Ascending aorta (tissue), 2 donors: Measurements from ENCODE around the gene MED28. TPM values are rescaled to one million over a fixed set of nuclear protein-coding genes. Genes with fewer than 3 reads are reported as not detected.

Experiments used
- DNase-seq, 2 donors: peaks; one replicate each; pipeline ENCODE4 v3.0.0-alpha.2; 2019; ENCODE audit warnings: low spot score in 2 of 2
- H3K27ac ChIP-seq, 2 donors: fragments of 200-600 bp; sonication (generic); one replicate each; pipeline ENCODE4 v1.5.1; 2016 to 2017; ENCODE audit warnings: mild to moderate bottlenecking in 1 of 2
- H3K27me3 ChIP-seq: fragments of 200-600 bp; sonication (generic); one replicate; pipeline ENCODE4 v1.5.1; 2017
- H3K36me3 ChIP-seq, 2 donors: fragments of 200-600 bp; sonication (generic); one replicate each; pipeline ENCODE4 v1.5.1; 2016
- H3K4me1 ChIP-seq, 2 donors: fragments of 200-600 bp; sonication (generic); one replicate each; pipeline ENCODE4 v1.5.1; 2016 to 2017; ENCODE audit warnings: mild to moderate bottlenecking in 1 of 2
- H3K4me3 ChIP-seq, 2 donors: fragments of 200-600 bp; sonication (generic); one replicate each; pipeline ENCODE4 v1.5.1; 2016 to 2017; ENCODE audit warnings: mild to moderate bottlenecking in 1 of 2
- H3K9me3 ChIP-seq, 2 donors: fragments of 200-600 bp; sonication (generic); one replicate each; pipeline ENCODE4 v1.5.1; 2016
- intact Hi-C: fragments of 100-400 bp; cut with DNase I; formaldehyde crosslinking; loops from one replicate; pipeline ENCODE4 v1.15.1; 2023
- total RNA-seq: library from RNA; depleted of rRNA; stranded (reverse); fragments of >200 nt; gene quantifications from one replicate; pipeline ENCODE4 v1.1.0, GENCODE V29; 2016
- TF ChIP-seq, protein P1 (sequence below), 3 experiments: fragments of 200-600 bp in 2 of 3; fragments of 450-650 bp in 1 of 3; sonication (generic) in 2 of 3; IDR thresholded peaks; one replicate each; pipeline ENCODE4 v1.5.1; 2016 to 2019; ENCODE audit warnings: antibody characterized with exemption in 3 of 3, mild to moderate bottlenecking in 1 of 3, moderate library complexity in 1 of 3

Gene MED28
- total RNA-seq, 1 donor from 2014 or later: 6.2 TPM

DNA sequence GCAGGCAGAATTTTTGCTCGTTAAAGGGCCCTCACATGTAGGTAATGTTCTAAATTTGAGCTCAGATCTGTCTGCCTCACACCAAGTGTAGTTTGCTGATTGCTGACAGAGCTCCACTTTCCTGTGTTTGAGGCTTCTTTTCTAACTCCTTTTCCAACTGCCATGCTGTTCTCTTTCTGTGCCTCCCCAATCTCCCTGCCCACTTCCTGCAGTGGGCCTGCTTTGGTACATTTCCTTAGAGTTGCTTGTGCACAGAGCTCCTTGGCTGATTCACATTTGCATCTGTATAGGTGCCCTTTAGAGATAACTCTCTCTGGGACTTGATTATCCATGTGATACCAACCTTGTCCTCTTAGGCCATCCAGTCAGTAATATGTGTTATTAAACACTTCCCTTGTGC, 4.5 kb downstream of the MED28 start:
- H3K9me3 ChIP-seq: no peaks in the 10 kb centered on the region
- intact Hi-C loops: no loop called here
- H3K36me3 ChIP-seq: peaks cover 45 to 53% of the 10 kb centered on the region in 2 donors
- no peak overlapping the region for H3K27ac ChIP-seq
- no peak for DNase-seq
- no peaks in the 10 kb centered on the region for H3K27me3 ChIP-seq
- no peak overlapping the region for H3K4me3 ChIP-seq
- peaks cover 4 to 21% of the 10 kb centered on the region in 2 donors for H3K4me1 ChIP-seq
- TF ChIP-seq, protein P1, sequence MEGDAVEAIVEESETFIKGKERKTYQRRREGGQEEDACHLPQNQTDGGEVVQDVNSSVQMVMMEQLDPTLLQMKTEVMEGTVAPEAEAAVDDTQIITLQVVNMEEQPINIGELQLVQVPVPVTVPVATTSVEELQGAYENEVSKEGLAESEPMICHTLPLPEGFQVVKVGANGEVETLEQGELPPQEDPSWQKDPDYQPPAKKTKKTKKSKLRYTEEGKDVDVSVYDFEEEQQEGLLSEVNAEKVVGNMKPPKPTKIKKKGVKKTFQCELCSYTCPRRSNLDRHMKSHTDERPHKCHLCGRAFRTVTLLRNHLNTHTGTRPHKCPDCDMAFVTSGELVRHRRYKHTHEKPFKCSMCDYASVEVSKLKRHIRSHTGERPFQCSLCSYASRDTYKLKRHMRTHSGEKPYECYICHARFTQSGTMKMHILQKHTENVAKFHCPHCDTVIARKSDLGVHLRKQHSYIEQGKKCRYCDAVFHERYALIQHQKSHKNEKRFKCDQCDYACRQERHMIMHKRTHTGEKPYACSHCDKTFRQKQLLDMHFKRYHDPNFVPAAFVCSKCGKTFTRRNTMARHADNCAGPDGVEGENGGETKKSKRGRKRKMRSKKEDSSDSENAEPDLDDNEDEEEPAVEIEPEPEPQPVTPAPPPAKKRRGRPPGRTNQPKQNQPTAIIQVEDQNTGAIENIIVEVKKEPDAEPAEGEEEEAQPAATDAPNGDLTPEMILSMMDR (IDR thresholded peaks at IDR 0.05): no peak

DNA sequence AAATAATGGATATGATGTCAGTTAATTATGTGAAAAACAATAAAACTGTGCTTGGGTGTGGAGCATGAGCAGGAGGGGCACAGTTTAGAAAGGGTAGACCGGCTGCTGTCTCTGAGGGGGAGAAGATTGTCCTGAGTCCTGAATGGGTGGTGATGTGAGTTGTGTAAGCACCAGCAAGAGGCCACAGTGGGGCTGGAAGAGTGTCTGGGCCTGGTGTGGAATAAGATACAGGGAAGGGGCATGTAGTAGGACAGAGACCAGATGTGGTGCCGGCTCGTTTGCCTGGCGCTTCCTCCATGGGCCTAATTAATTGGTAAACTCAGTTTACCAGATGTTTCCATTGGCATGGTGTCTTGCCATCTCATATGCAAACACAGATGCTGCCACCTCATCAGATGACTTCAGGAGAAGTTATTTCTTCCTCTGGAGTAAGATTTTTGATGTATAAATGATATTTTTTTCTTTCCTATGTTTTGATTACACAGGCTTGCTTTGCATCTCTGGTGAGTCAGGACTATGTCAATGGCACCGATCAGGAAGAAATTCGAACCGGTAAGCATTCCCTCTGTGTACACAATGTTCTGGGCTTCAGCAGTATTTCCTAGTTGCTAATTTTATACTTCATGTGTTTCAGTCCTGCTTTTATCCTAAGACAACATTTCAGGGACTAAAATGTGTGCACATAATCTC, 5.1 kb downstream of the MED28 start:
- Histone ChIP-seq H3K27me3 (no peaks in the 10 kb centered on the region), H3K4me3 (no peak overlapping the region), H3K27ac (no peak overlapping the region), H3K4me1 (peaks cover 4 to 21% of the 10 kb centered on the region in 2 donors), H3K36me3 (peaks cover 49 to 59% of the 10 kb centered on the region in 2 donors), H3K9me3 (no peaks in the 10 kb centered on the region)
- TF ChIP-seq, protein P1 (IDR thresholded peaks at IDR 0.05): no peak
- no peak for DNase-seq
- intact Hi-C loops: no loop called here

DNA sequence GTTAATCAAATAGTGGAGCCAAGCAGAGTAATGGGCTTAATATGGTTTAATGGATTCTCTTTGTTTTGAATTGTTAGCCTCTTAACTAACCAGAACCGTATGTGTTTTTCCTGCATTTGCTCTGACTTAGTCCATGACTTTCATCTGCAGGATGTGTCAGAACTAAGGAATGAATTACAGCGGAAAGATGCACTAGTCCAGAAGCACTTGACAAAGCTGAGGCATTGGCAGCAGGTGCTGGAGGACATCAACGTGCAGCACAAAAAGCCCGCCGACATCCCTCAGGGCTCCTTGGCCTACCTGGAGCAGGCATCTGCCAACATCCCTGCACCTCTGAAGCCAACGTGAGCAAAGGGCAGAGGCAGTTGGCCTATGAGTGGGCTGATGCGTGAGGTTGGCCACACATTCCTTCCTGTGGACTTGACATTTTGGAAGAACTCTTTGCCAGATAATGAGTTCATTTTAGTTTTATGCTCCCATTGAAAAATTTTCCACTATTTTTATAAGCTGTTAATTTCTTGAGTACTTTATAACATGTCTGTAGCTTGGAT, 9.1 kb downstream of the MED28 start:
- peaks cover 81 to 92% of the 10 kb centered on the region in 2 donors for H3K36me3 ChIP-seq
- H3K27me3 ChIP-seq: no peaks in the 10 kb centered on the region
- no peak overlapping the region for H3K4me3 ChIP-seq
- intact Hi-C loops: no loop called here
- no peak overlapping the region for H3K27ac ChIP-seq
- H3K9me3 ChIP-seq: no peaks in the 10 kb centered on the region
- DNase-seq: peak in 1 of 2 donors; percentile 56
- H3K4me1 ChIP-seq: peaks cover 0 to 3% of the 10 kb centered on the region in 2 donors
- TF ChIP-seq, protein P1 (IDR thresholded peaks at IDR 0.05): no peak

DNA sequence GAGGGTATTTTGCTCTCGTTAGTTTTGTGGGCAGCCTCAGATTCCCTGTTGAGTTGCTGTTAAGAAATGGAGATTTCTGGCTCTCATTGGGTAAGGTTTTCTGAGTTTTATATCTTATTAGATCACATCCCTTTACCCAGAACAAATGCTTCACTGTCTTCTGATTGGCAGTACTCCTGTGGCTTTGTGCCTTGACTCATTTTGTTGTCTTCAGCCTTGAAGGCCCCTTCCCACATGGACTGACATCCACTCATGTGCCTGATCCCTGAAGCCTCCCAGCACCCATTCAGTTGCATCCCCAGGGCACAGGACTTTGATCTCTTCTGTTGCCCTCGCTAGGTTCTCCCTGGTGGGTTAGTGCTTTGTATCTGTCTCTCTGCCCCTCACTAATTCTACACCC, 10.4 kb downstream of the MED28 start:
- Histone ChIP-seq H3K36me3 (peaks cover 84 to 93% of the 10 kb centered on the region in 2 donors), H3K27ac (no peak overlapping the region), H3K9me3 (no peaks in the 10 kb centered on the region), H3K4me3 (no peak overlapping the region), H3K27me3 (no peaks in the 10 kb centered on the region), H3K4me1 (no peaks in the 10 kb centered on the region)
- intact Hi-C loops: no loop called here
- DNase-seq: peak in 1 of 2 donors; percentile 1
- TF ChIP-seq, protein P1 (IDR thresholded peaks at IDR 0.05): no peak

DNA sequence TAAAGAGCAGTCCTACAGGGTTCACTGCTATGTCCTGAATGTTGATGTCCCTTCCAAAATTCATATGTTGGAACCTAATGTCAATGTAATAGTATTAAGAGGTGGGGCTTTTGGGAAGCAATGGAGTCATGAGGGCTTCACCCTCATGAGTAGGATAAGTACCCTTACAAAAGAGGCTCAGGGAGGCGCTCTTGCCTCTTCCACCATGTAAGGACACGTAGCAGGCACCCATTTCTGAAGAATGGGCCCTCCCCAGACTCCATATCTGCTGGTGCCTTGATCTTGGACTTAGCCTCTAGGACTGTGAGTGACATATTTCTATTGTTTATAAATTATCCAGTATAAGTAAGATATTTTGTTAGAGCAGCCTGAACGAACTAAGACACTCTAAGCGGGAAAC, 15.8 kb downstream of the MED28 start:
- Histone ChIP-seq H3K27ac (no peak overlapping the region), H3K36me3 (peaks cover 66 to 84% of the 10 kb centered on the region in 2 donors), H3K27me3 (no peaks in the 10 kb centered on the region), H3K4me3 (no peak overlapping the region), H3K9me3 (no peaks in the 10 kb centered on the region), H3K4me1 (no peaks in the 10 kb centered on the region)
- DNase-seq: no peak
- intact Hi-C loops: no loop called here
- TF ChIP-seq, protein P1 (IDR thresholded peaks at IDR 0.05): no peak
